Heart left ventricle (tissue), 16 donors: ENCODE results near the gene DDX56. TPM values are rescaled to one million over a fixed set of nuclear protein-coding genes. Genes with fewer than 3 reads are reported as not detected.

ENCODE experiments used
- ATAC-seq, 4 donors: fragments of 200-7000 bp; cut with Tn5 transposase; one replicate each; pipeline ENCODE4 v1.9.1; 2020 to 2022; ENCODE audit warnings: moderate library complexity in 4 of 4, mild to moderate bottlenecking in 3 of 4, moderate number of reproducible peaks in 1 of 4
- DNase-seq, 5 donors: peaks; one replicate each; pipeline ENCODE4 v3.0.0-alpha.2; 2020
- H3K27ac ChIP-seq, 12 donors: fragments of 200-600 bp; sonication (generic) in 4 of 12; one replicate each; pipeline versions ENCODE4 v1.5.0 to v1.8.0; 2016 to 2022; ENCODE audit warnings: mild to moderate bottlenecking in 2 of 12
- H3K27me3 ChIP-seq, 9 donors: fragments of 200-600 bp; sonication (generic) in 2 of 9; one replicate each; pipeline versions ENCODE4 v1.5.1 to v1.8.0; 2016 to 2022; ENCODE audit warnings: mild to moderate bottlenecking in 3 of 9
- H3K36me3 ChIP-seq, 9 donors: fragments of 200-600 bp; sonication (generic) in 2 of 9; one replicate each; pipeline versions ENCODE4 v1.5.0 to v1.8.0; 2018 to 2022; ENCODE audit warnings: mild to moderate bottlenecking in 2 of 9
- H3K4me1 ChIP-seq, 12 donors: fragments of 200-600 bp; sonication (generic) in 4 of 12; one replicate each; pipeline versions ENCODE4 v1.5.0 to v1.8.0; 2016 to 2022; ENCODE audit warnings: mild to moderate bottlenecking in 3 of 12
- H3K4me3 ChIP-seq, 12 donors: fragments of 200-600 bp; sonication (generic) in 4 of 12; one replicate each; pipeline versions ENCODE4 v1.5.0 to v1.8.0; 2017 to 2022; ENCODE audit warnings: mild to moderate bottlenecking in 9 of 12, moderate library complexity in 4 of 12
- H3K9me3 ChIP-seq, 12 donors: fragments of 200-600 bp; sonication (generic) in 4 of 12; one replicate each; pipeline versions ENCODE4 v1.5.0 to v1.8.0; 2016 to 2022; ENCODE audit warnings: mild to moderate bottlenecking in 1 of 12
- POLR2A ChIP-seq, 2 donors: fragments of 450-650 bp; IDR thresholded peaks; one replicate each; pipeline ENCODE4 v1.6.1; 2017; ENCODE audit warnings: antibody characterized with exemption in 2 of 2, mild to moderate bottlenecking in 2 of 2, moderate library complexity in 2 of 2
- WGBS, 4 donors: extraction: QIAGEN DNeasy Blood & Tissue Kit in 2 of 4; methylation state at CpG; one replicate each; pipeline versions ENCODE4 v1.1.5 to v1.1.7; 2013 to 2018; 5-methylcytosine and 5-hydroxymethylcytosine counted together
- intact Hi-C, 10 donors: fragments of 100-400 bp; cut with DNase I; formaldehyde crosslinking; loops; one replicate each; pipeline versions ENCODE4 v1.11.1 to v1.14.2; 2022
- polyA plus RNA-seq, 2 donors: library from polyadenylated mRNA; stranded (reverse); fragments of 200-250 nt; gene quantifications; one replicate each; pipeline ENCODE4 v1.2.3, GENCODE V29; 2013
- total RNA-seq, 9 donors: library from RNA; depleted of rRNA in 2 of 9; stranded (reverse); fragments of >200 nt in 2 of 9; fragmentation: NEBNext Ultra II Directional in 3 of 9; extraction: Animal tissue kit (Norgen Biotek cat#: 25700) in 3 of 9; gene quantifications; one replicate each; pipeline versions ENCODE4 v1.1.0 to v1.2.4, GENCODE V29; 2016 to 2023
- TF ChIP-seq, protein P1 (sequence below), 12 donors: fragments of 200-600 bp; sonication (generic) in 4 of 12; IDR thresholded peaks; one replicate each; pipeline versions ENCODE4 v1.5.0 to v1.8.0; 2018 to 2022; ENCODE audit warnings: antibody characterized with exemption in 12 of 12, mild to moderate bottlenecking in 5 of 12
- donor health status: ischemic (EF 13 %, LVEDD 7.1; RV severe dilation, severe dysfunction).
- donor health status: healthy with polysubstance abuse.
- donor health status: DM: no; HTN: yes; CAD: no.
- donor health status: DM: no; HTN: no; CAD: no.
- donor health status: ischemic (EF 25% LVEDD 6.9; RV normal size, moderate dysfunction).
- donor health status: ischemic (EF 25% LVEDD 5.7; RV mildly dilated, moderate dysfunction).
- donor health status: healthy.
- donor health status: DM: yes; HTN: yes; CAD: no.
- donor health status: ischemic (EF 35%, LVEDD 5.7; RV mildly dilated, moderate dysfunction).
- donor health status: nonischemic (EF 11% LVEDD 7.7; RV severe dilation, severe dysfunction).
- donor health status: DM: yes; HTN: yes; CAD: no.
- donor health status: PGD.
- donor health status: ischemic (EF 29% LVEDD 5.4; RV normal size, mild dysfunction).
- donor health status: nonischemic (EF 23%, LVEDD 6.1; RV moderate dilation, normal function).

Gene DDX56
- total and polyA plus RNA-seq, 11 donors = 19.4 to 43.4 (median 28.7) TPM

DNA sequence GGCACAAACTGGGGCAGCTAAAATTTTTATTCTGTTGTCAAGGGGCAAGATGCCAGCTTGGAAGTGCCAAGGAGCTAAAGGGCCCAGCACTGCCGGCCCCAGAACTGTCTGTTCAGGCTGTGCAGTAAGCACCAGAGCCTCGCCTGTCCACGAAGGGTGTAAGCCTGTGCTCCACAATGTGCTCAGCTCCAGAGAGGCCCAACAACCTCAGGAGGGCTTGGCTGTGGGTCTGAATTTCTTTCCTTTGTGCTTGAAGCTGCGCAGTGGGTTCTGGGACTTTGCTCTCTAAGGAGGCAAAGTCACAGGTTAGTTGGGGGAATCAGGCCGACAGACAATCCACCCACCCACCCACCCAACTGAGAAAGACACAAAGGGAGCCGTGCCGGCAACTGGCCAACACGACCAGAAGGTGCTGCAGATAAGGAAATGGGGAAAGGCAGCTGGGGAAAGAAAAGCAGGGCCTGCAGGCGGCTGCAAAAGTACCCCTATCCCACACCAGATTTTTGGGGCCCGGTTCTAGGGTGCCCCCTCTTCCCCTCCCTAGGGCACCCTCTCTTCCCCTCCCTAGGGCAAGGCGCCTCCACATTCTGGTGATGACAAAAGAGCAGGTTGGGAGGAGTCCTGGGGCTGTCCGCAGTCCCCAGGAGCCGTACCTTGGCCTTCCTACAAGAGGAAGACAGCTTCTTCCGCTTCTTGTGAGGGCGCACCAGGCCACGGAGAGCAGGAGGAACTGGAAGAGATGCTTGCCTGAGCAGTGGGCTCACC, 7.7 kb downstream of the DDX56 start:
- Histone ChIP-seq H3K36me3 (peaks cover 4 to 77% (median 70%) of the 10 kb centered on the region in 9 donors), H3K27ac (peak overlapping the region in 2 of 12 donors; percentile 10 to 37), H3K4me3 (no peak overlapping the region), H3K9me3 (no peaks in the 10 kb centered on the region), H3K27me3 (no peaks in the 10 kb centered on the region), H3K4me1 (peaks cover 0 to 11% (median 1%) of the 10 kb centered on the region in 12 donors)
- DNase-seq (no peak), ATAC-seq (peak; percentile 7 to 35 (median 20))
- WGBS, 4 donors = 64 to 67% (median 65%) methylated on average over 16 of the region's 16 CpGs
- no peak for TF ChIP-seq POLR2A (IDR thresholded peaks at IDR 0.05)
- TF ChIP-seq, protein P1, sequence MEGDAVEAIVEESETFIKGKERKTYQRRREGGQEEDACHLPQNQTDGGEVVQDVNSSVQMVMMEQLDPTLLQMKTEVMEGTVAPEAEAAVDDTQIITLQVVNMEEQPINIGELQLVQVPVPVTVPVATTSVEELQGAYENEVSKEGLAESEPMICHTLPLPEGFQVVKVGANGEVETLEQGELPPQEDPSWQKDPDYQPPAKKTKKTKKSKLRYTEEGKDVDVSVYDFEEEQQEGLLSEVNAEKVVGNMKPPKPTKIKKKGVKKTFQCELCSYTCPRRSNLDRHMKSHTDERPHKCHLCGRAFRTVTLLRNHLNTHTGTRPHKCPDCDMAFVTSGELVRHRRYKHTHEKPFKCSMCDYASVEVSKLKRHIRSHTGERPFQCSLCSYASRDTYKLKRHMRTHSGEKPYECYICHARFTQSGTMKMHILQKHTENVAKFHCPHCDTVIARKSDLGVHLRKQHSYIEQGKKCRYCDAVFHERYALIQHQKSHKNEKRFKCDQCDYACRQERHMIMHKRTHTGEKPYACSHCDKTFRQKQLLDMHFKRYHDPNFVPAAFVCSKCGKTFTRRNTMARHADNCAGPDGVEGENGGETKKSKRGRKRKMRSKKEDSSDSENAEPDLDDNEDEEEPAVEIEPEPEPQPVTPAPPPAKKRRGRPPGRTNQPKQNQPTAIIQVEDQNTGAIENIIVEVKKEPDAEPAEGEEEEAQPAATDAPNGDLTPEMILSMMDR (IDR thresholded peaks at IDR 0.05) = peak in 5 of 12 donors; percentile 1 to 26 (median 5)
- intact Hi-C loops = loop anchor here in 9 of 10 donors (1.0 to 10.0 kb wide), 9 partner anchors 71 to 331 kb away; partner anchors contain the start of gene NUDCD3 (in 2 of the 9)

DNA sequence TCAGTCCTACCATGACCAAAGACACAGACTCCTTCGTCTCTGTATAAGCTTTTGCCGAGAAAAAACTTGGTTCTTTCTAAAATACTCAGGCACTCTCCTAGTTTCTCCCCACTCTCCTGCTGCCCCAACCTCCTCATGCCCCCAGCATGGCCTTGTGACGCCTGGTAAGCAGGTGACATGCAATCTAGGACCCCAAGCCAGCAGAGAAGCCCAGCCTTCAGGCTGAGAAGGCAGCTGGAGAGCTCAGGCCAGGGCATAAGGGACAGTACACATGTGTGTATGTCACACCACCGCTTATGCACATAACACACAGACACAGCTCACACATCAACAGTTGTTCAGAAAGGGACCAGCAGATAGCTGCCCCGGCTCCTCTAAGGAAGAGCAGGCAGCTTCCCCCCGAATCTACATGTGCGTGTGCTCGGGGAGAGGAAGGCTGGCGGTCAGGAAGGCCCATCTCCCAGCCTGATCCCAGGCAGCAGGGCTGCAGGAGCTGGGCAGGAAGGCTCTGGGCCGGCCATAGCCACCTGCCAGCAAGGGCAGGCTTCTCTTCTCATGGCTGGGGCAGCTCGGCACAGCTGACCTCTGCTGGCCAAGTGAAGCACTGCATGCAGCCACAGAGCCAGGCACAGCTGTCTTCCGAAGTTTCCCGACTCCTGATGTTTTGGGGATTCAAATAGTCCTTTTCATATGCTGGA, 8.5 kb downstream of the DDX56 start:
- no peak for TF ChIP-seq POLR2A (IDR thresholded peaks at IDR 0.05)
- TF ChIP-seq, protein P1 (IDR thresholded peaks at IDR 0.05) = peak; percentile 92 to 99 (median 97)
- Histone ChIP-seq H3K4me3 (no peak overlapping the region), H3K4me1 (peaks cover 0 to 11% (median 1%) of the 10 kb centered on the region in 12 donors), H3K27me3 (no peaks in the 10 kb centered on the region), H3K9me3 (no peaks in the 10 kb centered on the region), H3K36me3 (peaks cover 4 to 70% (median 63%) of the 10 kb centered on the region in 9 donors), H3K27ac (peak overlapping the region in 1 of 12 donors; percentile 37)
- DNase-seq (peak; percentile 50 to 86 (median 73)), ATAC-seq (peak; percentile 73 to 91 (median 88))
- intact Hi-C loops = loop anchor here in 9 of 10 donors (1.0 to 10.0 kb wide), 9 partner anchors 70 to 330 kb away; partner anchors contain the start of gene NUDCD3 (in 2 of the 9)
- 52 to 61% (median 58%) methylated on average over 9 to 13 of the region's 13 CpGs for WGBS, 4 donors

- peaks cover 4 to 64% (median 56%) of the 10 kb centered on the region in 9 donors for H3K36me3 ChIP-seq
- H3K27ac ChIP-seq = no peak overlapping the region
- 53 to 71% (median 62%) methylated on average over 2 of the region's 2 CpGs for WGBS, 4 donors
- no peak overlapping the region for H3K4me3 ChIP-seq
- ATAC-seq (no peak), DNase-seq (no peak)
- intact Hi-C loops = loop anchor here (1.0 to 10.0 kb wide), 10 partner anchors 70 to 332 kb away; partner anchors contain the start of gene NUDCD3 (in 2 of the 10)
- H3K4me1 ChIP-seq = peaks cover 0 to 11% (median 1%) of the 10 kb centered on the region in 12 donors
- H3K27me3 ChIP-seq = no peaks in the 10 kb centered on the region
- no peaks in the 10 kb centered on the region for H3K9me3 ChIP-seq
- no peak for TF ChIP-seq POLR2A (IDR thresholded peaks at IDR 0.05)
- TF ChIP-seq, protein P1 (IDR thresholded peaks at IDR 0.05) = no peak
These were observed 9.1 kb downstream of the DDX56 start for GRCh38 chr7:44564606-44565005.
